NB4 (cell line): ENCODE measurements around the gene USP44.

ENCODE experiments used
- DNase-seq: peaks from one replicate; pipeline ENCODE4 v3.0.0; 2010; ENCODE audit warnings: low read depth
- H3K4me3 ChIP-seq: one replicate; pipeline ENCODE4 v1.5.1; 2011; ENCODE audit warnings: mild to moderate bottlenecking, low read depth, low read length, moderate library complexity
- CTCF ChIP-seq: IDR thresholded peaks from one replicate; pipeline ENCODE4 v1.5.1; 2012; ENCODE audit warnings: low read depth, low read length
- MAX ChIP-seq: IDR thresholded peaks from 2 replicates; pipeline ENCODE4 v1.6.1; 2011; ENCODE audit warnings: low read depth, low read length
- MYC ChIP-seq: IDR thresholded peaks from 2 replicates; pipeline ENCODE4 v1.6.1; 2011; ENCODE audit warnings: low read depth, low read length
- POLR2A ChIP-seq: IDR thresholded peaks from 2 replicates; pipeline ENCODE4 v1.6.1; 2011; ENCODE audit warnings: mild to moderate bottlenecking; ENCODE audit not compliant: insufficient read length; ENCODE audit errors: extremely low read depth

USP44 gene

GRCh38 chr12:95481888-95482287, 69.4 kb downstream of the USP44 start:
- TF ChIP-seq MAX (no peak), POLR2A (no peak), MYC (no peak), CTCF (no peak)

GRCh38 chr12:95481072-95481471, 70.2 kb downstream of the USP44 start:
- TF ChIP-seq POLR2A (no peak), MYC (no peak), CTCF (no peak), MAX (no peak)
- DNase-seq, result no peak
- no peak overlapping the region for H3K4me3 ChIP-seq

More at GRCh38 chr12:95481888-95482287, 69.4 kb downstream of the USP44 start:
- H3K4me3 ChIP-seq, result no peak overlapping the region
- DNase-seq, result no peak

DNA sequence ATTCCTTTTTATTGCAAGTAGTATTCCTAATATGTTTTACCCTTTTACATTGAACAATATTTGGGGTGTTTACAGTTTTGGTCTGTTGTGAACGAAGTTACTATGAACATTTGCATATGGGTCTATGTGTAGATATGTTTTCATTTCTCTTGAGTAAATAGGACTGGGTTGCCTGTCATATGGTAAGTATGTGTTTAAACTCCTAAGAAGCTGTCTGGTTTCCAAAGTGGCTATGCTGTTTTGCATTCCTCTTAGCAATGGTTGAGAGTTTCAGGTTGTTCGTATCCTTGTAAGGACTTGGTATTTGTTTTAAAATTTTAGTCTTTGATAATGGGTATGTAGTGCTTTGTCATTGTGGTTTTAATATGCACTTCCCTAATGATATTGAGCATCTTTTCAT, 71.0 kb downstream of the USP44 start:
- no peak overlapping the region for H3K4me3 ChIP-seq
- TF ChIP-seq MYC, result no peak
- no peak for TF ChIP-seq MAX
- TF ChIP-seq CTCF, result no peak
- TF ChIP-seq POLR2A, result no peak
- DNase-seq, result no peak

DNA sequence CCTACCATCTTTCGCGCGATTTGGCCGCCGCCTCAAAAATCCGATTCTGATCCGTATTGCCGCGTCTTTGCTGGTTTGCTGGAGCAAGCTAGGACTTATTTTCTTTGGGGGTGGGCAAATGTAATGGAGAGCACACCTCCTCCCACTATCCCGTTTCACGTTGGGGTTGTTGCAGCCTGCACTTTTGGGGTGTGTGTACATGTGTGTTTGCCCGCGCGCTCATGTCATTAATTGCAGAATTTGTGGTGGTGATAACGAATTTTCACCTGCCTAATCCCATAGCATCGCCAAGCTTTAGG, 76.7 kb downstream of the USP44 start:
- no peak for DNase-seq
- H3K4me3 ChIP-seq, result peak overlapping the region; percentile 79
- TF ChIP-seq CTCF (no peak), MYC (no peak), POLR2A (no peak), MAX (no peak)

- peak; percentile 84 for TF ChIP-seq MAX
- no peak for TF ChIP-seq CTCF
- peak; percentile 95 for TF ChIP-seq MYC
- peak; percentile 93 for TF ChIP-seq POLR2A
- peak within 1 kb of the TSS; percentile 79 for H3K4me3 ChIP-seq
- peak; percentile 100 for DNase-seq
Measured at GRCh38 chr12:95473884-95474659, 77.2 kb downstream of the USP44 start, which contains the start of gene METAP2. Gene METAP2 (plus strand): TSS chr12:95474152. CDS start chr12:95474180, 28 bp downstream.
